Natural killer cell (primary cell): ENCODE measurements around the gene DISC1. TPM values are rescaled to one million over a fixed set of nuclear protein-coding genes. Genes with fewer than 3 reads are reported as not detected.
A peak's percentile ranks its signal among the peaks of the same experiment; 100 is the strongest.

Experiments used
- ATAC-seq, 3 donors: fragments of 150-1000 bp in 2 of 3; fragments of 200-7000 bp in 1 of 3; cut with Tn5 transposase; 1 replicate in 1 of 3; 2 replicates in 2 of 3; pipeline ENCODE4 v1.10.0; 2021; ENCODE audit warnings: mild to moderate bottlenecking in 2 of 3, moderate library complexity in 2 of 3
- DNase-seq, 2 donors: peaks; one replicate each; pipeline versions ENCODE4 v3.0.0 to v3.0.0-alpha.2; 2013 to 2021; ENCODE audit warnings: mixed read lengths in 1 of 2
- H3K27ac ChIP-seq: one replicate; pipeline ENCODE4 v1.5.1; 2013; ENCODE audit warnings: mild to moderate bottlenecking, low read length
- H3K27me3 ChIP-seq: one replicate; pipeline ENCODE4 v1.6.1; 2013; ENCODE audit warnings: low read length; ENCODE audit not compliant: control insufficient read depth, insufficient read depth
- H3K36me3 ChIP-seq: one replicate; pipeline ENCODE4 v1.6.1; 2013; ENCODE audit warnings: low read length; ENCODE audit not compliant: control insufficient read depth, insufficient read depth
- H3K4me1 ChIP-seq: one replicate; pipeline ENCODE4 v1.6.1; 2013; ENCODE audit warnings: low read length; ENCODE audit not compliant: control insufficient read depth, insufficient read depth
- H3K4me3 ChIP-seq: one replicate; pipeline ENCODE4 v1.5.1; 2013; ENCODE audit warnings: low read length
- H3K9me3 ChIP-seq: one replicate; pipeline ENCODE4 v1.6.1; 2013; ENCODE audit warnings: low read length; ENCODE audit not compliant: control insufficient read depth, insufficient read depth
- H3K27ac Mint-ChIP-seq, 2 donors: one replicate each; pipeline ENCODE4 v1.8.0; 2022; ENCODE audit warnings: mild to moderate bottlenecking in 2 of 2, mixed read lengths in 2 of 2, moderate library complexity in 1 of 2
- H3K27me3 Mint-ChIP-seq, 2 donors: one replicate each; pipeline ENCODE4 v1.8.0; 2022; ENCODE audit warnings: low read depth in 2 of 2, mixed read lengths in 2 of 2
- H3K36me3 Mint-ChIP-seq: one replicate; pipeline ENCODE4 v1.8.0; 2022; ENCODE audit warnings: mixed read lengths
- H3K4me1 Mint-ChIP-seq, 2 donors: one replicate each; pipeline ENCODE4 v1.8.0; 2022; ENCODE audit warnings: mixed read lengths in 2 of 2
- H3K4me3 Mint-ChIP-seq: one replicate; pipeline ENCODE4 v1.8.0; 2022; ENCODE audit warnings: mild to moderate bottlenecking, moderate library complexity, mixed read lengths
- H3K9me3 Mint-ChIP-seq, 2 donors: one replicate each; pipeline ENCODE4 v1.8.0; 2022; ENCODE audit warnings: mixed read lengths in 2 of 2
- WGBS: methylation state at CpG from one replicate; pipeline ENCODE4 v1.1.7; 2013; ENCODE audit warnings: missing lambda C conversion rate; ENCODE audit not compliant: insufficient coverage; 5-methylcytosine and 5-hydroxymethylcytosine counted together
- intact Hi-C: fragments of 100-400 bp; cut with micrococcal nuclease; formaldehyde crosslinking; loops from one replicate; pipeline ENCODE4 v1.14.2; 2022
- total RNA-seq, 4 donors: library from RNA; stranded (reverse); fragments of 120-200 nt in 1 of 4; gene quantifications; one replicate each; pipeline versions ENCODE4 v1.2.3 to v1.2.4, GENCODE V29; 2013 to 2022
- TF ChIP-seq, protein P1 (sequence below): fragments of 200-600 bp; IDR thresholded peaks from one replicate; pipeline ENCODE4 v1.8.0; 2022; ENCODE audit warnings: antibody characterized with exemption

The DISC1 gene
- total RNA-seq, 3 donors from 2014 or later (not counting 1 experiment from before 2014, with no cell fraction given): 5.9 to 10.7 (median 9.7) TPM

DNA sequence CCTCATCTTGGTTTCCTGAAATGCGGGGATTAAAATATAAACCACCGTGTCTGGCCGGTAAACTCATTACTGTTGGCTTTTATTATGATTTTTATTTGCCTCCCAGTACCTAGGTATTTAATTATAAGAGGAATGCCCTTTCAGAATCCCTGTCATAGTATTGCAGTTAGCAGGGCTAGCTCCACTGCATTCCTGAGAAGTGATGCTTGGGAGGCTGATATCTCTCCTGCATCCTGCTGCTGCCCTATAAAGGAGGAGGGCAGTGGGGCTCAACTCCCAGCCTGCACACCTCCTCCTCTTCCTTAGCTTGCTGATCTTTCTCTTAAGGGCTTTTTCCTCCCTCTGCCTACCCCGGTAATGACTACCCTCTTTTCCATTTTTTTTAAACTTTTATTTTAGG is 19.9 kb upstream of the DISC1 start:
- ATAC-seq: no peak
- no peaks in the 10 kb centered on the region for H3K9me3 Mint-ChIP-seq

DNA sequence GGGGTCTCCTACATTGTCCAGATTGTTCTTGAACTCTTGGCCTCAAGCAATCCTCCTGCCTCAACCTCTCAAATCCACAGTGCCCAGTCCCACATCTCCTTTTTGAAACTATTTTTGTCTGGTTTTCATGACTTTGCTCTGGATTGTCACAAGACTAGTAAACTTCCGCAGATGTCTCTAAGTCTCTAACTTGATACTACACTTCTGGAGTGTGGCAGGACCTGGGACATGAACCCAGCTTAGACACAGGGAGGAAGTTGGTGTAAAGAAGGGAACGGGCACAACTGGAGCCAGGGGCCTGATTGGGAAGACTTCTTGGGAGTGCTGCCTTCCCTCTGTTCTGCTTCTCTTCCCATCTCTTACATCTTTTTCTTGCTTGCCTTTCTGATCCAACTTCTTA is 16.2 kb upstream of the DISC1 start:
- no peaks in the 10 kb centered on the region for H3K9me3 ChIP-seq
- Mint-ChIP-seq H3K9me3 (no peaks in the 10 kb centered on the region), H3K4me1 (peaks cover 59 to 66% of the 10 kb centered on the region in 2 donors), H3K4me3 (no peak overlapping the region), H3K36me3 (no peaks in the 10 kb centered on the region), H3K27ac (no peak overlapping the region), H3K27me3 (peaks cover 0 to 8% of the 10 kb centered on the region in 2 donors)
- no peak overlapping the region for H3K27ac ChIP-seq
- no peaks in the 10 kb centered on the region for H3K27me3 ChIP-seq
- TF ChIP-seq, protein P1, sequence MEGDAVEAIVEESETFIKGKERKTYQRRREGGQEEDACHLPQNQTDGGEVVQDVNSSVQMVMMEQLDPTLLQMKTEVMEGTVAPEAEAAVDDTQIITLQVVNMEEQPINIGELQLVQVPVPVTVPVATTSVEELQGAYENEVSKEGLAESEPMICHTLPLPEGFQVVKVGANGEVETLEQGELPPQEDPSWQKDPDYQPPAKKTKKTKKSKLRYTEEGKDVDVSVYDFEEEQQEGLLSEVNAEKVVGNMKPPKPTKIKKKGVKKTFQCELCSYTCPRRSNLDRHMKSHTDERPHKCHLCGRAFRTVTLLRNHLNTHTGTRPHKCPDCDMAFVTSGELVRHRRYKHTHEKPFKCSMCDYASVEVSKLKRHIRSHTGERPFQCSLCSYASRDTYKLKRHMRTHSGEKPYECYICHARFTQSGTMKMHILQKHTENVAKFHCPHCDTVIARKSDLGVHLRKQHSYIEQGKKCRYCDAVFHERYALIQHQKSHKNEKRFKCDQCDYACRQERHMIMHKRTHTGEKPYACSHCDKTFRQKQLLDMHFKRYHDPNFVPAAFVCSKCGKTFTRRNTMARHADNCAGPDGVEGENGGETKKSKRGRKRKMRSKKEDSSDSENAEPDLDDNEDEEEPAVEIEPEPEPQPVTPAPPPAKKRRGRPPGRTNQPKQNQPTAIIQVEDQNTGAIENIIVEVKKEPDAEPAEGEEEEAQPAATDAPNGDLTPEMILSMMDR: no peak
- H3K4me3 ChIP-seq: no peak overlapping the region
- H3K4me1 ChIP-seq: peaks cover 50% of the 10 kb centered on the region
- H3K36me3 ChIP-seq: no peaks in the 10 kb centered on the region
- intact Hi-C loops: no loop called here
- 100% methylated on average over 1 of the region's 2 CpGs for WGBS
- ATAC-seq (no peak), DNase-seq (no peak)

More for the DNA sequence above, 19.9 kb upstream of the DISC1 start:
- Histone ChIP-seq H3K27me3 (no peaks in the 10 kb centered on the region), H3K9me3 (no peaks in the 10 kb centered on the region), H3K4me1 (peaks cover 24% of the 10 kb centered on the region), H3K36me3 (no peaks in the 10 kb centered on the region), H3K4me3 (no peak overlapping the region), H3K27ac (no peak overlapping the region)
- H3K4me3 Mint-ChIP-seq: no peak overlapping the region
- H3K27me3 Mint-ChIP-seq: peaks cover 0 to 8% of the 10 kb centered on the region in 2 donors
- no peak for DNase-seq
- no peaks in the 10 kb centered on the region for H3K36me3 Mint-ChIP-seq
- TF ChIP-seq, protein P1: no peak
- peaks cover 40 to 47% of the 10 kb centered on the region in 2 donors for H3K4me1 Mint-ChIP-seq
- H3K27ac Mint-ChIP-seq: no peak overlapping the region
- intact Hi-C loops: no loop called here
- WGBS: 92% methylated on average over 4 of the region's 4 CpGs

DNA sequence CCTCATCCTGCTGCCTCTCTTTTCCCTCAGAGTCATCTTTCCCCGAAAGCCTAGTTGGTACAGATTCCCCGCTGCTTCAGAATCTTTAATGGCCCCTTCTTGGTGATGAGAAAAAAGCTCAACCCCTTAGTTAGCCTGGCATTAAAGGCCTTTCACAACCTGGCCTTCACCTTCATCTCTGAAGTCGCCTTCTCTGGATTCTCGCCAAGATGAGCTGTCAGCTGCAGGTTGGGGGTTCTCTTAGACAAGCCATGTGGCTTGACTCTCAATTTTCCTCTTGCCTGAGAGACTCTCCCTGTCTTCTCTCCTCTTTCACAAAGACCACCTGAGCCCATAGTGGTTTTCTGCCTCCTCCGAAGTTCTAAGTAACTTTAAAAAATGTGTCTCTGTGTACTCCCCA is 15.5 kb upstream of the DISC1 start:
- H3K4me1 ChIP-seq: peaks cover 45% of the 10 kb centered on the region
- intact Hi-C loops: no loop called here
- H3K9me3 ChIP-seq: no peaks in the 10 kb centered on the region
- Mint-ChIP-seq H3K27ac (peak overlapping the region; percentile 74 to 89), H3K4me1 (peaks cover 53 to 59% of the 10 kb centered on the region in 2 donors), H3K36me3 (no peaks in the 10 kb centered on the region), H3K4me3 (no peak overlapping the region), H3K9me3 (no peaks in the 10 kb centered on the region), H3K27me3 (peaks cover 2 to 8% of the 10 kb centered on the region in 2 donors)
- 80% methylated on average over 5 of the region's 5 CpGs for WGBS
- DNase-seq: no peak
- no peak overlapping the region for H3K4me3 ChIP-seq
- no peak for ATAC-seq
- TF ChIP-seq, protein P1: no peak
- no peaks in the 10 kb centered on the region for H3K27me3 ChIP-seq
- H3K27ac ChIP-seq: no peak overlapping the region
- H3K36me3 ChIP-seq: no peaks in the 10 kb centered on the region

DNA sequence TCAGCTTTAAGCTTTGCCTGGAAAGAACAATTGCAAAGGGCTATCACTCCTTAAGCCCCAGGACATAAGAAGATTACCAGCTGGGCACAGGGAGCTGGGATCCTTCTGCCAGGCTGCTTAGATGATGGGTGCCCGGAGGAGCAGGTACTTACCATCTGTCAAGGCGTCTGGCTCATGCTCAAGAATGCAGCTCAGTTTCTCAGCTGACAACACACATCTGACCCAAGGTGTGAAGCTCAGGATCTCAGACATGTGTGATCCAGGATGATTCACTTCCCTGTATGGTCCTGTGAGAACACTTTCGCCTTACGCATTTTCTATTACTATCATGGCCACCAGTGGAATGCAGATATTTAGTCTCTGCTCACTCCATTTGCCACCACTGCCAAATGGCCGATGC is 14.7 kb upstream of the DISC1 start:
- Histone ChIP-seq H3K27ac (no peak overlapping the region), H3K4me3 (no peak overlapping the region), H3K36me3 (no peaks in the 10 kb centered on the region), H3K9me3 (no peaks in the 10 kb centered on the region), H3K4me1 (peaks cover 44% of the 10 kb centered on the region), H3K27me3 (no peaks in the 10 kb centered on the region)
- no peaks in the 10 kb centered on the region for H3K9me3 Mint-ChIP-seq
- peaks cover 55 to 58% of the 10 kb centered on the region in 2 donors for H3K4me1 Mint-ChIP-seq
- peak overlapping the region; percentile 90 for H3K4me3 Mint-ChIP-seq
- TF ChIP-seq, protein P1: no peak
- WGBS: 61% methylated on average over 5 of the region's 5 CpGs
- H3K36me3 Mint-ChIP-seq: no peaks in the 10 kb centered on the region
- DNase-seq (peak in 1 of 2 donors; percentile 35), ATAC-seq (peak; percentile 34 to 66 (median 42))
- H3K27ac Mint-ChIP-seq: peak overlapping the region; percentile 74 to 89
- intact Hi-C loops: no loop called here
- peaks cover 6 to 8% of the 10 kb centered on the region in 2 donors for H3K27me3 Mint-ChIP-seq
